Measurements from ENCODE around the gene SCOC.

The SCOC gene

DNA sequence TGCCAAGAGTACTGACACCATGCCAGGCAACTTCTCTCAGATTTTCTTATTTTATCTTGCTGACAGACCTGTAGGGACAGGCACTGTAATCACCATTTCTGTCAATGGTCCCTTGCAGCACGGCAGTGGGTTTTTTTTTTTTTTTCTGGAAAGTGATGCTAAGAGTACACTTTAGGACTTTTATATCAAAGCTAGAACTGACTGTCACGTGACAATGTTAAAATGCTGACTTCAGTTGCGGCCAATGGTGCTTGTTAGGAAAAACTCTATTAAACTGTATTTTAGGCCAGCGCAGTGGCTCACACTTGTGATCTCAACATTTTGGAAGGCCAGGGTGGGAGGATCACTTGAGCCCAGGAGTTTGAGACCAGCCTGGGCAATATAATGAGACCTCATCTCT is 12.3 kb upstream of the SCOC start:
- H3K27me3 ChIP-seq, result peaks cover 0 to 3% of the 10 kb centered on the region in 2 donors
- TF ChIP-seq, protein P1, sequence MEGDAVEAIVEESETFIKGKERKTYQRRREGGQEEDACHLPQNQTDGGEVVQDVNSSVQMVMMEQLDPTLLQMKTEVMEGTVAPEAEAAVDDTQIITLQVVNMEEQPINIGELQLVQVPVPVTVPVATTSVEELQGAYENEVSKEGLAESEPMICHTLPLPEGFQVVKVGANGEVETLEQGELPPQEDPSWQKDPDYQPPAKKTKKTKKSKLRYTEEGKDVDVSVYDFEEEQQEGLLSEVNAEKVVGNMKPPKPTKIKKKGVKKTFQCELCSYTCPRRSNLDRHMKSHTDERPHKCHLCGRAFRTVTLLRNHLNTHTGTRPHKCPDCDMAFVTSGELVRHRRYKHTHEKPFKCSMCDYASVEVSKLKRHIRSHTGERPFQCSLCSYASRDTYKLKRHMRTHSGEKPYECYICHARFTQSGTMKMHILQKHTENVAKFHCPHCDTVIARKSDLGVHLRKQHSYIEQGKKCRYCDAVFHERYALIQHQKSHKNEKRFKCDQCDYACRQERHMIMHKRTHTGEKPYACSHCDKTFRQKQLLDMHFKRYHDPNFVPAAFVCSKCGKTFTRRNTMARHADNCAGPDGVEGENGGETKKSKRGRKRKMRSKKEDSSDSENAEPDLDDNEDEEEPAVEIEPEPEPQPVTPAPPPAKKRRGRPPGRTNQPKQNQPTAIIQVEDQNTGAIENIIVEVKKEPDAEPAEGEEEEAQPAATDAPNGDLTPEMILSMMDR (IDR thresholded peaks at IDR 0.05), result no peak
- H3K4me1 ChIP-seq, result no peaks in the 10 kb centered on the region
- no peak overlapping the region for H3K27ac ChIP-seq
- H3K9me3 ChIP-seq, result no peaks in the 10 kb centered on the region
- no peaks in the 10 kb centered on the region for H3K36me3 ChIP-seq
- DNase-seq, result no peak
- intact Hi-C loops (cut with DNase I; ENCODE audit: low total_unique reads), result loop anchor here (10.0 kb wide), 2 partner anchors 244 to 494 kb away; no protein-coding TSS in a partner anchor
- no peak overlapping the region for H3K4me3 ChIP-seq

DNA sequence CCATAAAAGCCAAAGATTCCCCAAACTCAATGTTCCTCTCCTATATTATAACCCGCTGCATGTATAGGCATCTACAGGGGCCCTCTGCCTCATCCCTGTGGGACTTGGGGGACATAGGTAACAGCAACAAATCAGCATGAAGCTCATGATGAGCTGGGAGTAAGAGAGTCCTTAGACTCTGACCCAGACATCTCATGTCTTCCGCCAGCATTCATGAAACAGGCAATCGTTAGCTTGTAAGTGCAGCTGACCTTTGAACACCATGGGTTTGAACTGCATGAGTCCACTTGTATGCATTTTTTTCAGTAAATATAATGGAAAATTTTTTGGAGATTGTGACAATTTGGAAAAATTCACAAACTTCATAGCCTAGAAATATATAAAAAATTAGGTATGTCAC is 10.4 kb upstream of the SCOC start:
- Histone ChIP-seq H3K4me1 (no peaks in the 10 kb centered on the region), H3K4me3 (no peak overlapping the region), H3K36me3 (no peaks in the 10 kb centered on the region), H3K9me3 (no peaks in the 10 kb centered on the region), H3K27me3 (no peaks in the 10 kb centered on the region), H3K27ac (no peak overlapping the region)
- intact Hi-C loops (cut with DNase I; ENCODE audit: low total_unique reads), result loop anchor here (10.0 kb wide), 2 partner anchors 242 to 492 kb away; no protein-coding TSS in a partner anchor
- no peak for DNase-seq
- TF ChIP-seq, protein P1 (IDR thresholded peaks at IDR 0.05), result no peak

DNA sequence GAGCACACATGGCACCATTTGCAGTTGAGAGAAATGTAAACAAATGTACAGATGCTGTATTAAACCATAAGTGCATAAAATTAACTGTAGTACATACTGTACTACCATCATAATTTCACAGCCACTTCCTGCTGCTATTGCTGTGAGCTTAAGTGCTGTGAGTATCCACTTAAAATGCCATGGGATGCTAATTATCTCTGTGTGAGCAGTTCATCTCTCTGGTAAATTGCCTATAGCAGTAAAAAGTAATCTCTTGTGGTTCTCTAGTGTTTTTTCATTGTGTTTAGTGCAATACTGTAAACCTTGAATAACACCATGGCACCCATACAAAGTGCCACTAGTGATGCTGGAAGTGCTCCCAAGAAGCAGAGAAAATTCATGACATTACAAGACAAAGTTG is 9.9 kb upstream of the SCOC start:
- H3K4me3 ChIP-seq, result no peak overlapping the region
- DNase-seq, result no peak
- TF ChIP-seq, protein P1 (IDR thresholded peaks at IDR 0.05), result no peak
- no peaks in the 10 kb centered on the region for H3K36me3 ChIP-seq
- no peaks in the 10 kb centered on the region for H3K9me3 ChIP-seq
- no peaks in the 10 kb centered on the region for H3K4me1 ChIP-seq
- intact Hi-C loops (cut with DNase I; ENCODE audit: low total_unique reads), result loop anchor here (10.0 kb wide), 2 partner anchors 241 to 491 kb away; no protein-coding TSS in a partner anchor
- no peaks in the 10 kb centered on the region for H3K27me3 ChIP-seq
- no peak overlapping the region for H3K27ac ChIP-seq

DNA sequence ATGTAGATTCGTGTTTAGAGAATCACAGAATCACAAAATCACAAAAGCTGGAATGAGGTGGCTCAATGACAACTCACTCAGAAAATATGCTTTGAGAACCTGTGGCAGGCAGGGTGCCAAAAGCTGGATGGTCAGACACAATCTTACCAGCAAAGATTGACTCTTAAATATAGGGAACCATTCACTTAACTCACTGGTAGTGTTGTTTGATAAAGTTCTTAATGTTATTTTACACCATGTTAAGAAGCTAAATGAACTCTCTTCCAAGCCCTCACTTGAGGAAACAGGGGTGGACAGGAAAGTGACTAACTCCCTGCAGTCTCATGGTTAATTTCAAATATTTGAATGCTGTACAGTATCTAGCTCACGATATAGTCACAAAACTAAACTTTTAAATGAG is 5.7 kb upstream of the SCOC start:
- no peak overlapping the region for H3K4me3 ChIP-seq
- H3K27me3 ChIP-seq, result no peaks in the 10 kb centered on the region
- no peaks in the 10 kb centered on the region for H3K36me3 ChIP-seq
- no peak for DNase-seq
- H3K27ac ChIP-seq, result no peak overlapping the region
- peaks cover 0 to 4% (median 0%) of the 10 kb centered on the region in 4 donors for H3K4me1 ChIP-seq
- no peaks in the 10 kb centered on the region for H3K9me3 ChIP-seq
- TF ChIP-seq, protein P1 (IDR thresholded peaks at IDR 0.05), result no peak
- intact Hi-C loops (cut with DNase I; ENCODE audit: low total_unique reads), result loop anchor here (10.0 kb wide), 2 partner anchors 237 to 487 kb away; no protein-coding TSS in a partner anchor

DNA sequence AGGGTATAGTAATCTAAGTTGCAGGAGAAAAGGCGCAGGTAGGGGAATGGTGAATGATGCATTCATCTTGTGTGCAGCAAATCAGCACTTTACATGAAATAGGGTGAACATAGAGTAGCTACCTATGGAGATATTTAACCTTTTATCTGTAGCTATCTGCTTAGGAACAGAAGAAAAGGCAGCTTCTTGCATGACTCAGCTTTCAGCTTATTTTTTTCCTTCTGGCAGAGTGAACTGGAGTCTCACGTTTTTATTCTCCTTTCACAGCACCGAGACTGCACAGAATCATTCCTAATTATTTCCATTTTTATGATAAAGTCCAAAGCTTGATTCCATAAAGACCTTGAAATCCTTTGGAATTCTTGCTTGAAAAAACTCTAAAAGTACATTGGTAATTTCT is 4.8 kb upstream of the SCOC start:
- Histone ChIP-seq H3K4me3 (no peak overlapping the region), H3K36me3 (no peaks in the 10 kb centered on the region), H3K27ac (no peak overlapping the region), H3K27me3 (no peaks in the 10 kb centered on the region), H3K4me1 (peaks cover 0 to 4% (median 0%) of the 10 kb centered on the region in 4 donors), H3K9me3 (no peaks in the 10 kb centered on the region)
- no peak for DNase-seq
- TF ChIP-seq, protein P1 (IDR thresholded peaks at IDR 0.05), result no peak
- intact Hi-C loops (cut with DNase I; ENCODE audit: low total_unique reads), result loop anchor here (10.0 kb wide), 2 partner anchors 236 to 486 kb away; no protein-coding TSS in a partner anchor
